Subcutaneous abdominal adipose tissue (tissue), 5 donors: ENCODE data around the gene MIER2.

Experiments used
- H3K27ac ChIP-seq: one replicate; pipeline ENCODE4 v1.7.0; 2013; ENCODE audit warnings: low read depth, mild to moderate bottlenecking, inconsistent platforms, low read length, moderate library complexity
- H3K27me3 ChIP-seq, 5 donors: one replicate each; pipeline ENCODE4 v1.7.0; 2013; ENCODE audit warnings: low read length in 5 of 5, inconsistent platforms in 1 of 5; ENCODE audit not compliant: control insufficient read depth in 5 of 5, insufficient read depth in 4 of 5
- H3K36me3 ChIP-seq, 5 donors: one replicate each; pipeline ENCODE4 v1.7.0; 2013; ENCODE audit warnings: low read length in 5 of 5; ENCODE audit not compliant: control insufficient read depth in 5 of 5, insufficient read depth in 5 of 5
- H3K4me1 ChIP-seq, 5 donors: one replicate each; pipeline ENCODE4 v1.7.0; 2013; ENCODE audit warnings: low read length in 5 of 5, mild to moderate bottlenecking in 3 of 5, moderate library complexity in 1 of 5; ENCODE audit not compliant: control insufficient read depth in 5 of 5, insufficient read depth in 5 of 5
- H3K4me3 ChIP-seq, 5 donors: one replicate each; pipeline ENCODE4 v1.7.0; 2013; ENCODE audit warnings: low read length in 5 of 5, low read depth in 1 of 5
- H3K9ac ChIP-seq, 5 donors: one replicate each; pipeline ENCODE4 v1.7.0; 2013; ENCODE audit warnings: low read length in 5 of 5, mild to moderate bottlenecking in 4 of 5, moderate library complexity in 3 of 5
- H3K9me3 ChIP-seq, 5 donors: one replicate each; pipeline ENCODE4 v1.7.0; 2013; ENCODE audit warnings: low read length in 5 of 5; ENCODE audit not compliant: control insufficient read depth in 5 of 5
- donor health status: healthy.
- donor health status: healthy.
- donor health status: healthy.
- donor health status: healthy.
- donor health status: healthy.

The MIER2 gene

DNA sequence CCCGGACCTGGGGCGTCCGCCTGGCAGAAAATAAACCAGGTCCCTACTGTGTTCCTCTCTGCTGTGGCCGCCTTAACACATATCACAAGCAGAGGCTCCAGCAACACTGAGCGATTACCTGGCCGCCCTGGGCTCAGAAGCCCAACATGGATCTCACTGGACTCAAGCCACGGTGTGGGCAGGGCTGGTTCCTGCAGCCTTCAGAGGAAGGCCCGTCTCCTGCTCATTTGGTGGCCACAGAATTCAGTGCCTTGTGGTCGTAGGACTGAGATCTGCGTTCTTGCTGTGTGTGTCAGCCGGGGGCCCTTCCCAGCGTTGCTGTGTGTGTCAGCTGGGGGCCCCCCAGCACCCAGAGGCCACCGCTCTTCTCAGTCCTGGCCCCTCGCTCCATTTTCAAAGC lies 34.1 kb upstream of the MIER2 start:
- Histone ChIP-seq H3K27me3 (peaks cover 12 to 44% (median 31%) of the 10 kb centered on the region in 5 donors), H3K4me1 (no peaks in the 10 kb centered on the region), H3K36me3 (no peaks in the 10 kb centered on the region), H3K9me3 (no peaks in the 10 kb centered on the region), H3K27ac (no peak overlapping the region), H3K9ac (no peak overlapping the region), H3K4me3 (no peak overlapping the region)

DNA sequence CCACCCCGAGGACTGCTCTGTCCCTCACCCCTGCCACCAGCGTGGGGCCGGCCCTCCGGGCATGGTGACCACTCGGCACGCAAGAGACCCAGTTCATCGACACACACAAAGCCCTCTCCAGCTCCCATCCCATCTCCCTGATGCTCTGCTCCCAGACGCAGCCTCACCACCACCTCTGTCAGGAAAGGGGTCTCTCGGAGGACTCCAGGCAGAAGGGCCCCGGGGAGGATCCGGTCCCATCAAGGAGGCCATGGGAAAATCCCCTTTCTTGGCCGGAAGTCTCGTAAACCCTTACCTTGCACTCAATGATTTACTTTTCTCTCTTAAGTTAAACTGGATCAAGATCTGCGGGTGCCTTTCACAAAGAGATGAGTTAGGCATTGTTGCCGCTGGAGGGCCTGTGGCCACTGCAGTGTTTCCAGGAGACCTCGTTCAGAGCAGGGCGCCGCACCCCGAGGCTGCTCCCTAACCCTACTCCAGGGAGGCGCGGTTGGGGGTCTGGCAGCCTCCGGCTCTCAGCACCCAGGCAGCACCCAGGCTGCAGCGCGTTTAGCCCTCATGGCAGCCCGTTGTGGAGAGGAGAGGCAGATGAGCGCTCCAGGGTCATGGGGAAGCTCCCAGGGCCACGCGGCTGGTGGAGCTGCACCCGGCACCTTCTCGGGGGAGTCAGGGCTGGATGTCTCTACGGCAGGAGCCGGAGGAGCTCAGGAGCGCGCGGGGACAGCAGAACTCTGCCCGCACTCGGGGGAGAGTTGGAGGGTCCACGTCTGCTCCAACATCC lies 33.4 kb upstream of the MIER2 start:
- Histone ChIP-seq H3K27ac (no peak overlapping the region), H3K27me3 (peaks cover 9 to 45% (median 32%) of the 10 kb centered on the region in 5 donors), H3K9me3 (no peaks in the 10 kb centered on the region), H3K36me3 (no peaks in the 10 kb centered on the region), H3K4me1 (no peaks in the 10 kb centered on the region), H3K9ac (no peak overlapping the region), H3K4me3 (no peak overlapping the region)

DNA sequence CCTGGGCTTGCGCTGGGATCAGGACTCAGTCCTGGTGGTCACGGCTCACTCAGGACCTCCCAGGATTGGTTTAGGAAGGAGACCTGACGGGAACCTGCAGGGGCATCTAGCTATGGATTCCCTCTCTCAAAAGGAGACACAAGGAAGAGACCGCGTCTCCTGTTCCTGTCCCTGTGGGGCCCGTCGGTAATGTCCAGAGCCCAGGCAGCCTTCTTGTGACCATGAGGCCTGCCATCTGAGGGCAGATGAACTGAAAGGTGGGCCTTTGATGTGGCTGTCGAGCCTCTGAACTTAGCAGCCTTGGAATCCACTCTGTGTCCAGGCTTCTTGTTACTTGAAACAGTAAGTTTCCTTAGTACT lies 31.5 kb upstream of the MIER2 start:
- Histone ChIP-seq H3K27ac (no peak overlapping the region), H3K4me3 (no peak overlapping the region), H3K9me3 (no peaks in the 10 kb centered on the region), H3K9ac (no peak overlapping the region), H3K4me1 (peaks cover 0 to 11% (median 8%) of the 10 kb centered on the region in 5 donors), H3K27me3 (peaks cover 9 to 55% (median 41%) of the 10 kb centered on the region in 5 donors), H3K36me3 (no peaks in the 10 kb centered on the region)

GRCh38 chr19:375395-376110 lies 31.0 kb upstream of the MIER2 start:
- H3K9me3 ChIP-seq = no peaks in the 10 kb centered on the region
- H3K36me3 ChIP-seq = no peaks in the 10 kb centered on the region
- peaks cover 0 to 11% (median 8%) of the 10 kb centered on the region in 5 donors for H3K4me1 ChIP-seq
- H3K27ac ChIP-seq = no peak overlapping the region
- H3K27me3 ChIP-seq = peaks cover 13 to 55% (median 44%) of the 10 kb centered on the region in 5 donors
- H3K4me3 ChIP-seq = no peak overlapping the region
- H3K9ac ChIP-seq = no peak overlapping the region

DNA sequence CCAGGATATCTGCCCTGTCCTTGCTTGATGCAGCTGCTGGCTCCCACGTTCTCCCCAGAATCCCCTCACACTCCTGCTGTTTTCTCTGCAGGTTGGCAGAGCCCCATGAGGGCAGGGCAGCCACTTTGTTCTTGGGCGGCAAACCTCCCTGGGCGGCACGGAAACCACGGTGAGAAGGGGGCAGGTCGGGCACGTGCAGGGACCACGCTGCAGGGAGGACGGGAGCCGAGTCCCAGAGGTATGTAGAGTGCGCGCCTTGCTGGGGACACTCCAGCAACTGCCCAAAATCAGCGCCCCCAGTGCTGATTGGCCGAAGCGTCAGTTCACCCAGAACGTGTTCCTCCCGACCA lies 30.3 kb upstream of the MIER2 start:
- no peak overlapping the region for H3K27ac ChIP-seq
- H3K4me3 ChIP-seq = no peak overlapping the region
- H3K27me3 ChIP-seq = peaks cover 13 to 53% (median 44%) of the 10 kb centered on the region in 5 donors

GRCh38 chr19:374183-374885 lies 29.7 kb upstream of the MIER2 start:
- Histone ChIP-seq H3K36me3 (no peaks in the 10 kb centered on the region), H3K4me3 (no peak overlapping the region), H3K4me1 (peaks cover 0 to 11% (median 8%) of the 10 kb centered on the region in 5 donors), H3K9me3 (no peaks in the 10 kb centered on the region), H3K27ac (no peak overlapping the region), H3K27me3 (peaks cover 13 to 55% (median 44%) of the 10 kb centered on the region in 5 donors), H3K9ac (no peak overlapping the region)

More for the DNA sequence above, 30.3 kb upstream of the MIER2 start:
- Histone ChIP-seq H3K36me3 (no peaks in the 10 kb centered on the region), H3K9me3 (no peaks in the 10 kb centered on the region), H3K4me1 (peaks cover 0 to 11% (median 8%) of the 10 kb centered on the region in 5 donors), H3K9ac (no peak overlapping the region)

- H3K4me3 ChIP-seq = no peak overlapping the region
- H3K36me3 ChIP-seq = no peaks in the 10 kb centered on the region
- H3K27ac ChIP-seq = no peak overlapping the region
- peaks cover 13 to 59% (median 42%) of the 10 kb centered on the region in 5 donors for H3K27me3 ChIP-seq
- H3K4me1 ChIP-seq = peaks cover 0 to 11% (median 8%) of the 10 kb centered on the region in 5 donors
- H3K9ac ChIP-seq = no peak overlapping the region
- H3K9me3 ChIP-seq = no peaks in the 10 kb centered on the region
Observed at GRCh38 chr19:373391-374182, 29.0 kb upstream of the MIER2 start.

GRCh38 chr19:372306-372890 lies 27.8 kb upstream of the MIER2 start:
- H3K4me3 ChIP-seq = no peak overlapping the region
- H3K9ac ChIP-seq = no peak overlapping the region
- H3K9me3 ChIP-seq = no peaks in the 10 kb centered on the region
- H3K27me3 ChIP-seq = peaks cover 13 to 61% (median 46%) of the 10 kb centered on the region in 5 donors
- H3K4me1 ChIP-seq = peaks cover 0 to 11% (median 8%) of the 10 kb centered on the region in 5 donors
- H3K27ac ChIP-seq = no peak overlapping the region
- H3K36me3 ChIP-seq = no peaks in the 10 kb centered on the region

- Histone ChIP-seq H3K9ac (no peak overlapping the region), H3K4me1 (peaks cover 0 to 11% (median 8%) of the 10 kb centered on the region in 5 donors), H3K27me3 (peaks cover 13 to 65% (median 51%) of the 10 kb centered on the region in 5 donors), H3K9me3 (peaks cover 0 to 3% (median 0%) of the 10 kb centered on the region in 5 donors), H3K27ac (no peak overlapping the region), H3K36me3 (no peaks in the 10 kb centered on the region), H3K4me3 (no peak overlapping the region)
Observed at GRCh38 chr19:371501-372168, 27.0 kb upstream of the MIER2 start.
